Measurements from ENCODE around the gene CIB2. TPM values are rescaled to one million over a fixed set of nuclear protein-coding genes. Genes with fewer than 3 reads are reported as not detected.

Gene CIB2
- total RNA-seq, 4 donors from 2014 or later = 6.6 to 16.2 (median 10.9) TPM

- no peak for DNase-seq (ENCODE audit: low spot score in 2 of 2)
- no peak for TF ChIP-seq POLR2A (IDR thresholded peaks at IDR 0.05)
- no peak for TF ChIP-seq CTCF (IDR thresholded peaks at IDR 0.05)
- intact Hi-C loops (cut with DNase I; ENCODE audit: low total_unique reads) = no loop called here
- no peak overlapping the region for H3K4me3 ChIP-seq (ENCODE audit: low read depth, poor library complexity, severe bottlenecking)
- WGBS, 2 donors = 92 to 96% methylated on average over 9 to 11 of the region's 11 CpGs
Observed at GRCh38 chr15:78098131-78098755, 33.0 kb downstream of the CIB2 start.

GRCh38 chr15:78097667-78098066 lies 33.6 kb downstream of the CIB2 start:
- peak in 1 of 2 donors; percentile 79 for DNase-seq (ENCODE audit: low spot score in 2 of 2)
- 94 to 95% methylated on average over 9 of the region's 9 CpGs for WGBS, 2 donors
- H3K4me3 ChIP-seq (ENCODE audit: low read depth, poor library complexity, severe bottlenecking) = no peak overlapping the region
- TF ChIP-seq CTCF (IDR thresholded peaks at IDR 0.05) (no peak), POLR2A (IDR thresholded peaks at IDR 0.05) (no peak)
- intact Hi-C loops (cut with DNase I; ENCODE audit: low total_unique reads) = no loop called here

- WGBS, 2 donors = 49 to 56% methylated on average over 5 of the region's 5 CpGs
- no peak overlapping the region for H3K4me3 ChIP-seq (ENCODE audit: low read depth, poor library complexity, severe bottlenecking)
- intact Hi-C loops (cut with DNase I; ENCODE audit: low total_unique reads) = no loop called here
- DNase-seq (ENCODE audit: low spot score in 2 of 2) = no peak
- TF ChIP-seq POLR2A (IDR thresholded peaks at IDR 0.05) = no peak
- no peak for TF ChIP-seq CTCF (IDR thresholded peaks at IDR 0.05)
Observed at GRCh38 chr15:78093242-78094020, 37.8 kb downstream of the CIB2 start.

GRCh38 chr15:78092261-78093041 lies 38.8 kb downstream of the CIB2 start, which contains the start of gene SH2D7:
TSS of gene SH2D7 (plus strand) at chr15:78092561. CDS start at chr15:78092585, 24 bp downstream.
- no peak for TF ChIP-seq CTCF (IDR thresholded peaks at IDR 0.05)
- 73 to 78% methylated on average over 10 to 11 of the region's 11 CpGs for WGBS, 2 donors
- DNase-seq (ENCODE audit: low spot score in 2 of 2) = peak in 1 of 2 donors; percentile 83
- intact Hi-C loops (cut with DNase I; ENCODE audit: low total_unique reads) = no loop called here
- no peak within 1 kb of the TSS for H3K4me3 ChIP-seq (ENCODE audit: low read depth, poor library complexity, severe bottlenecking)

DNA sequence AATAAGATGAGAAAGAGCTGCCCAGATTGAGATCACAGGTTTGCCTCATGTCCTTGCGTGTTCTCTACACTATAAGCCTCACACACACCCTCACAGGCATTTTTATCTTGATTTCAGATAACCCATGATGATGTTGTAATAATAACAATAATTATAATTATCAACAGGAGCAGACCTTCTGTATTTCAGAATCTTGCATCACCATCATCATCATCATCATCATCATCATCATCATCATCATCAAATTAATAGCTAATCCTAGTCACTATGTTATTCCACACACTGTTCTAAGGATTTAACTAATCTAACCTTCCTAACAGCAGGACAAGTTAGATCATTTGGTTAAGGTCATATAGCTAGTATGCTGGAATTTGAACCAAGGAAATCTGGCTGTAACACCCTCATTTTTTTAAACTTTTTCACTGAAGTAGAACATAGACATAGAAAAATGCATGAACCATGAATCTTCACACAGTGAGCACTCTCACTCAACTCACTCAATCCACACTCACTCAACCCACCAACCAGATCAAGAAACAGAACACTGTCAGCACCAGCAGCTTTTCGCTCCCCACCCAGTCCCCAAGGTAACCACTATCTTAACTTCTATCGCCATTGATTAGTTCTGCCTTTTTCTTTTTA lies 40.7 kb downstream of the CIB2 start:
- intact Hi-C loops (cut with DNase I; ENCODE audit: low total_unique reads) = no loop called here
- TF ChIP-seq CTCF (IDR thresholded peaks at IDR 0.05) = no peak
- TF ChIP-seq POLR2A (IDR thresholded peaks at IDR 0.05) = no peak
- WGBS, 2 donors = 83 to 88% methylated on average over 3 of the region's 3 CpGs
- no peak for DNase-seq (ENCODE audit: low spot score in 2 of 2)
- H3K4me3 ChIP-seq (ENCODE audit: low read depth, poor library complexity, severe bottlenecking) = no peak overlapping the region
